ENCODE results near the gene CACNA2D3.
A peak's percentile ranks its signal among the peaks of the same experiment; 100 is the strongest.
"Not testable (repeated sequence)": the region's sequence is repeated elsewhere in the genome, so short reads cannot be mapped to it uniquely, and the experiment has no call there.

Gene CACNA2D3

GRCh38 chr3:54951405-54951804, 829.1 kb downstream of the CACNA2D3 start:
- peak; percentile 68 for DNase-seq

GRCh38 chr3:54954022-54954421, 831.7 kb downstream of the CACNA2D3 start:
- DNase-seq = no peak

- no peak for DNase-seq
Measured at GRCh38 chr3:54954521-54954920, 832.2 kb downstream of the CACNA2D3 start.

- no peak for DNase-seq
Measured at GRCh38 chr3:54955496-54955895, 833.1 kb downstream of the CACNA2D3 start.

- DNase-seq = no peak
Measured at GRCh38 chr3:54955941-54956340, 833.6 kb downstream of the CACNA2D3 start.

- DNase-seq = no peak
Measured at GRCh38 chr3:54957711-54958110, 835.4 kb downstream of the CACNA2D3 start.

- no peak for DNase-seq
Measured at GRCh38 chr3:54960082-54960481, 837.7 kb downstream of the CACNA2D3 start.

GRCh38 chr3:54960701-54961100, 838.3 kb downstream of the CACNA2D3 start:
- DNase-seq = no peak

- no peak for DNase-seq
Measured at GRCh38 chr3:54962200-54962599, 839.8 kb downstream of the CACNA2D3 start.

GRCh38 chr3:54963641-54964040, 841.3 kb downstream of the CACNA2D3 start:
- no peak for DNase-seq

GRCh38 chr3:54964081-54964480, 841.7 kb downstream of the CACNA2D3 start:
- DNase-seq = no peak

GRCh38 chr3:54965746-54966145, 843.4 kb downstream of the CACNA2D3 start:
- DNase-seq = no peak

- no peak for DNase-seq
Measured at GRCh38 chr3:54966979-54967378, 844.6 kb downstream of the CACNA2D3 start.

- no peak for DNase-seq
Measured at GRCh38 chr3:54967731-54968161, 845.4 kb downstream of the CACNA2D3 start.

- no peak for DNase-seq
Measured at GRCh38 chr3:54968546-54969172, 846.3 kb downstream of the CACNA2D3 start.

GRCh38 chr3:54969652-54970051, 847.3 kb downstream of the CACNA2D3 start:
- no peak for DNase-seq

- no peak for DNase-seq
Measured at GRCh38 chr3:54970895-54971294, 848.5 kb downstream of the CACNA2D3 start.

GRCh38 chr3:54977439-54977838, 855.1 kb downstream of the CACNA2D3 start:
- no peak for DNase-seq

- DNase-seq = not testable (repeated sequence)
Measured at GRCh38 chr3:54977946-54978345, 855.6 kb downstream of the CACNA2D3 start.

- no peak for DNase-seq
Measured at GRCh38 chr3:54982807-54983206, 860.5 kb downstream of the CACNA2D3 start.

GRCh38 chr3:54983266-54984099, 861.1 kb downstream of the CACNA2D3 start:
- peak; percentile 12 for DNase-seq

GRCh38 chr3:54985856-54986255, 863.5 kb downstream of the CACNA2D3 start:
- DNase-seq = no peak

GRCh38 chr3:54986294-54986693, 863.9 kb downstream of the CACNA2D3 start:
- no peak for DNase-seq

GRCh38 chr3:54987719-54988118, 865.4 kb downstream of the CACNA2D3 start:
- peak; percentile 23 for DNase-seq
